H9 (cell line): ENCODE results near the gene GABRB3. TPM values are rescaled to one million over a fixed set of nuclear protein-coding genes. Genes with fewer than 3 reads are reported as not detected.

Experiments
- DNase-seq: peaks from one replicate; pipeline ENCODE4 v3.0.0-alpha.2; 2017
- H2AFZ ChIP-seq: one replicate; pipeline ENCODE4 v1.6.1; 2013; ENCODE audit warnings: mild to moderate bottlenecking, low read length, control low read depth, moderate library complexity
- H2AK5ac ChIP-seq: 2 replicates; pipeline ENCODE4 v1.6.1; 2013; ENCODE audit warnings: low read length, control low read depth, mixed read lengths; ENCODE audit not compliant: insufficient read length
- H2BK120ac ChIP-seq: one replicate; pipeline ENCODE4 v1.6.1; 2013; ENCODE audit warnings: low read depth, mild to moderate bottlenecking, low read length, control low read depth, inconsistent platforms; ENCODE audit not compliant: poor library complexity, severe bottlenecking
- H2BK12ac ChIP-seq: 2 replicates; pipeline ENCODE4 v1.6.1; 2013; ENCODE audit warnings: low read length, control low read depth, mixed read lengths, low read depth; ENCODE audit not compliant: insufficient read length
- H2BK15ac ChIP-seq: 2 replicates; pipeline ENCODE4 v1.6.1; 2013; ENCODE audit warnings: low read depth, low read length, control low read depth
- H2BK20ac ChIP-seq: one replicate; pipeline ENCODE4 v1.6.1; 2013; ENCODE audit warnings: low read depth, mild to moderate bottlenecking, low read length, control low read depth, inconsistent platforms; ENCODE audit not compliant: poor library complexity, severe bottlenecking
- H2BK5ac ChIP-seq: 2 replicates; pipeline ENCODE4 v1.6.1; 2013; ENCODE audit warnings: low read length, control low read depth, mixed read lengths; ENCODE audit not compliant: insufficient read length
- H3K14ac ChIP-seq: 2 replicates; pipeline ENCODE4 v1.6.1; 2013; ENCODE audit warnings: low read length, control low read depth; ENCODE audit not compliant: insufficient read depth
- H3K18ac ChIP-seq: 2 replicates; pipeline ENCODE4 v1.6.1; 2013; ENCODE audit warnings: low read depth, mild to moderate bottlenecking, mixed read lengths, low read length, control low read depth; ENCODE audit not compliant: insufficient read length
- H3K23ac ChIP-seq: 2 replicates; pipeline ENCODE4 v1.6.1; 2013; ENCODE audit warnings: low read length, control low read depth, mixed read lengths, low read depth; ENCODE audit not compliant: insufficient read length
- H3K23me2 ChIP-seq: 2 replicates; pipeline ENCODE4 v1.6.1; 2013; ENCODE audit warnings: low read depth, mild to moderate bottlenecking, mixed read lengths, low read length, control low read depth; ENCODE audit not compliant: insufficient read length, poor library complexity, severe bottlenecking
- H3K27ac ChIP-seq: 2 replicates; pipeline ENCODE4 v1.5.1; 2013; ENCODE audit warnings: low read length, control low read depth, mixed read lengths, low read depth; ENCODE audit not compliant: insufficient read length
- H3K27me3 ChIP-seq: 2 replicates; pipeline ENCODE4 v1.6.1; 2013; ENCODE audit warnings: low read length, control low read depth, inconsistent platforms; ENCODE audit not compliant: insufficient read depth
- H3K4ac ChIP-seq: 2 replicates; pipeline ENCODE4 v1.6.1; 2013; ENCODE audit warnings: low read depth, mild to moderate bottlenecking, control low read depth, inconsistent platforms, low read length, moderate library complexity
- H3K4me1 ChIP-seq: 2 replicates; pipeline ENCODE4 v1.6.1; 2013; ENCODE audit warnings: low read length, control low read depth, inconsistent platforms; ENCODE audit not compliant: insufficient read depth
- H3K4me2 ChIP-seq: 2 replicates; pipeline ENCODE4 v1.6.1; 2013; ENCODE audit warnings: low read length, control low read depth, mixed read lengths; ENCODE audit not compliant: insufficient read length, insufficient read depth
- H3K56ac ChIP-seq: 2 replicates; pipeline ENCODE4 v1.6.1; 2013; ENCODE audit warnings: low read depth, mild to moderate bottlenecking, mixed read lengths, low read length, control low read depth; ENCODE audit not compliant: insufficient read length
- H3K79me1 ChIP-seq: 2 replicates; pipeline ENCODE4 v1.6.1; 2013; ENCODE audit warnings: low read depth, mild to moderate bottlenecking, moderate library complexity, low read length, control low read depth, inconsistent platforms; ENCODE audit not compliant: insufficient read depth, poor library complexity, severe bottlenecking
- H3K79me2 ChIP-seq: 2 replicates; pipeline ENCODE4 v1.6.1; 2013; ENCODE audit warnings: low read length, control low read depth, inconsistent platforms; ENCODE audit not compliant: insufficient read depth
- H3K9ac ChIP-seq: 2 replicates; pipeline ENCODE4 v1.6.1; 2013; ENCODE audit warnings: low read length, control low read depth, mixed read lengths; ENCODE audit not compliant: insufficient read length; ENCODE audit errors: extremely low read depth
- H3K9me3 ChIP-seq: one replicate; pipeline ENCODE4 v1.6.1; 2013; ENCODE audit warnings: low read depth, low read length, inconsistent platforms; ENCODE audit not compliant: control insufficient read depth
- H3T11ph ChIP-seq: one replicate; pipeline ENCODE4 v1.6.1; 2013; ENCODE audit warnings: mild to moderate bottlenecking, low read length, control low read depth, inconsistent platforms
- H4K20me1 ChIP-seq: one replicate; pipeline ENCODE4 v1.6.1; 2013; ENCODE audit not compliant: control insufficient read depth, insufficient read length, insufficient read depth
- H4K5ac ChIP-seq: 2 replicates; pipeline ENCODE4 v1.6.1; 2013; ENCODE audit warnings: low read depth, mild to moderate bottlenecking, mixed read lengths, low read length, control low read depth; ENCODE audit not compliant: insufficient read length
- H4K8ac ChIP-seq: replicated peaks from 2 replicates; pipeline ENCODE4 v1.6.1; 2013; ENCODE audit warnings: low read length, control low read depth, mixed read lengths, low read depth; ENCODE audit not compliant: insufficient read length
- H4K91ac ChIP-seq: 2 replicates; pipeline ENCODE4 v1.6.1; 2013; ENCODE audit warnings: low read depth, mild to moderate bottlenecking, moderate library complexity, mixed read lengths, low read length, control low read depth; ENCODE audit not compliant: insufficient read length
- H3K27ac Mint-ChIP-seq, 3 experiments: 2 replicates in 2 of 3; 3 replicates in 1 of 3; pipeline ENCODE4 v1.8.0; 2020 to 2021; ENCODE audit warnings: mixed read lengths in 3 of 3, mild to moderate bottlenecking in 1 of 3, moderate library complexity in 1 of 3
- H3K27me3 Mint-ChIP-seq: 2 replicates; pipeline ENCODE4 v1.8.0; 2021; ENCODE audit warnings: low read depth, mild to moderate bottlenecking, moderate library complexity, mixed read lengths
- H3K36me3 Mint-ChIP-seq, 3 experiments: 2 replicates in 2 of 3; 3 replicates in 1 of 3; pipeline ENCODE4 v1.8.0; 2020 to 2021; ENCODE audit warnings: low read depth in 3 of 3, mixed read lengths in 3 of 3; ENCODE audit not compliant: insufficient read depth in 1 of 3
- H3K4me1 Mint-ChIP-seq, 2 experiments: 2 replicates each; pipeline ENCODE4 v1.8.0; 2020; ENCODE audit warnings: mixed read lengths in 2 of 2
- H3K4me3 Mint-ChIP-seq, 2 experiments: 2 replicates in 1 of 2; 3 replicates in 1 of 2; pipeline ENCODE4 v1.8.0; 2020 to 2021; ENCODE audit warnings: mild to moderate bottlenecking in 2 of 2, mixed read lengths in 2 of 2, moderate library complexity in 1 of 2
- H3K9me3 Mint-ChIP-seq, 2 experiments: 2 replicates in 1 of 2; 3 replicates in 1 of 2; pipeline ENCODE4 v1.8.0; 2020; ENCODE audit warnings: mild to moderate bottlenecking in 2 of 2, mixed read lengths in 2 of 2, moderate library complexity in 1 of 2
- CTCF ChIP-seq: fragments of 200-600 bp; sonication (generic); conservative IDR thresholded peaks from 3 replicates; pipeline ENCODE4 v1.8.0; 2021; ENCODE audit warnings: antibody characterized with exemption, mild to moderate bottlenecking
- WGBS: extraction: QIAGEN DNeasy Blood & Tissue Kit; methylation state at CpG from one replicate; pipeline ENCODE4 v1.1.7; 2013; ENCODE audit warnings: missing lambda C conversion rate, low lambda C conversion rate, mixed read lengths; ENCODE audit not compliant: insufficient read length; ENCODE audit errors: extremely low coverage; 5-methylcytosine and 5-hydroxymethylcytosine counted together
- total RNA-seq: library from RNA; stranded (reverse); gene quantifications from 2 replicates; pipeline ENCODE4 v1.2.1, GENCODE V29; 2021

Gene GABRB3
- total RNA-seq, 1 experiment from 2014 or later: 98.2 TPM

- no peak overlapping the region for H2BK15ac ChIP-seq
- H2AFZ ChIP-seq: no peak overlapping the region
- H3K9ac ChIP-seq: no peak overlapping the region
- peak overlapping the region in 1 of 3 experiments; percentile 84; a peak in 3 of 7 replicates for H3K27ac Mint-ChIP-seq
- no peak overlapping the region for H4K8ac ChIP-seq
- H2BK20ac ChIP-seq: no peak overlapping the region
- no peak overlapping the region for H3K14ac ChIP-seq
- no peak for TF ChIP-seq CTCF
- H2BK5ac ChIP-seq: no peak overlapping the region
- H3K23ac ChIP-seq: no peak overlapping the region
- no peak overlapping the region for H3T11ph ChIP-seq
- H3K79me1 ChIP-seq: peaks cover 12% of the 10 kb centered on the region
- H3K27ac ChIP-seq: no peak overlapping the region
- DNase-seq: peak; percentile 84
- H2BK120ac ChIP-seq: no peak overlapping the region
- peaks cover 24% of the 10 kb centered on the region; the same call in 1 of the 2 replicates for H3K79me2 ChIP-seq
- H3K4me1 ChIP-seq: peaks cover 40% of the 10 kb centered on the region; the same call in 1 of the 2 replicates
- no peak overlapping the region for H3K18ac ChIP-seq
- peaks cover 64 to 68% of the 10 kb centered on the region in 2 experiments for H3K4me1 Mint-ChIP-seq
- H3K9me3 Mint-ChIP-seq: peaks cover 0 to 5% of the 10 kb centered on the region in 2 experiments; a peak in 3 of 5 replicates
- no peak overlapping the region for H3K56ac ChIP-seq
- no peaks in the 10 kb centered on the region for H3K23me2 ChIP-seq
- peak overlapping the region; percentile 58 for H3K4me2 ChIP-seq
- H2AK5ac ChIP-seq: no peak overlapping the region
- H3K9me3 ChIP-seq: no peaks in the 10 kb centered on the region
- no peak overlapping the region for H2BK12ac ChIP-seq
- H3K4me3 Mint-ChIP-seq: peak overlapping the region; percentile 42 to 66
- peaks cover 11 to 19% (median 18%) of the 10 kb centered on the region in 3 experiments for H3K36me3 Mint-ChIP-seq
- H4K91ac ChIP-seq: no peak overlapping the region
- no peak overlapping the region for H4K5ac ChIP-seq
- no peak overlapping the region for H3K4ac ChIP-seq
- no peaks in the 10 kb centered on the region for H3K27me3 ChIP-seq
- no peaks in the 10 kb centered on the region for H4K20me1 ChIP-seq
- WGBS: no CpG with 5 or more reads among the region's 5 CpGs
- peaks cover 28% of the 10 kb centered on the region for H3K27me3 Mint-ChIP-seq
These were observed 51.5 kb downstream of the GABRB3 start for GRCh38 chr15:26721232-26721967.
